ENCODE data around the gene TPBGL. TPM values are rescaled to one million over a fixed set of nuclear protein-coding genes. Genes with fewer than 3 reads are reported as not detected.
A peak's percentile ranks its signal among the peaks of the same experiment; 100 is the strongest.

TPBGL gene
- total RNA-seq, 1 experiment from 2014 or later, result not detected

DNA sequence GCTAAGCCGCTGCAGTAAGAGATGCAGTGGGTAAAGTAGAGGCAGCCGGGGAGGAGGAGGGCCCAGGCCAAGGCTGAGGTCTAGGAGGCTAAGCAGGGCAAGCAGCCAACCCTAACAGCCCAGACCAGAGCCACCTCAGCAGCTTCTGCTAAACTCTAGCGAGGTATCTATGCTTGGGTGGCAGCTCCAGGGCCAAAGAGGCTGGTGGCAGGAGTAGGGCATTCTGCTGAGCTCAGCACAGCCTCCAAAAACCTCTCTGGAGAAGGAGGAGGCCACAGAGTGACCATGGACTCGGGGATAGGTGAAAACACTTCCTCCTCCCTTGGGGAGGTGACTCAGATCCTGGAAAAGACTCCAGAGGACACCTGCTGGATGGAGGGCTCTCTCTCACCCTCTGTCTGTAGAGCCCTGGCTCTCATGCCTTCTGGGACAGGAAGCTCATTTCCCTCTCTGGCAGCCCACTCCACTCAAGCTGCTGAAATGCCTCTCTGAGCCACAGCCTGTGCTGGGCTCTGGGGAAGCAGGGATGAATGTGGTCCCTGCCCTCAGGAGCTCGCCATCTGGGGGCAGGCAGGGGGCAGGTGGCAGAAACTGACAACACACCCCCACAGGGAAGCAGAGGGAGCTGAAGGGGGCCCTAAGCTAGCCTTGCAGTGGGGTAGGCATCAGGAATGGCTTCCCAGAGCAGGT lies 16.5 kb upstream of the TPBGL start:
- Histone ChIP-seq H3K27me3 (ENCODE audit: low read length) (no peaks in the 10 kb centered on the region), H3K27ac (ENCODE audit: low read length) (no peak overlapping the region), H3K9me2 (replicated peaks; ENCODE audit: insufficient read depth, low read length) (no peaks in the 10 kb centered on the region), H3K4me3 (ENCODE audit: low read length) (no peak overlapping the region), H3K4me2 (ENCODE audit: low read depth, low read length, poor library complexity, severe bottlenecking) (no peak overlapping the region), H3K79me2 (ENCODE audit: low read length) (no peaks in the 10 kb centered on the region), H3K9me3 (ENCODE audit: low read length) (no peaks in the 10 kb centered on the region), H3K9ac (ENCODE audit: low read length) (no peak overlapping the region), H4K20me1 (ENCODE audit: insufficient read depth, low read depth, low read length) (no peaks in the 10 kb centered on the region), H2AFZ (ENCODE audit: low read length) (no peak overlapping the region), H3K4me1 (ENCODE audit: low read length) (no peaks in the 10 kb centered on the region), H3K36me3 (ENCODE audit: insufficient read depth, low read length) (no peaks in the 10 kb centered on the region)
- DNase-seq, result no peak

DNA sequence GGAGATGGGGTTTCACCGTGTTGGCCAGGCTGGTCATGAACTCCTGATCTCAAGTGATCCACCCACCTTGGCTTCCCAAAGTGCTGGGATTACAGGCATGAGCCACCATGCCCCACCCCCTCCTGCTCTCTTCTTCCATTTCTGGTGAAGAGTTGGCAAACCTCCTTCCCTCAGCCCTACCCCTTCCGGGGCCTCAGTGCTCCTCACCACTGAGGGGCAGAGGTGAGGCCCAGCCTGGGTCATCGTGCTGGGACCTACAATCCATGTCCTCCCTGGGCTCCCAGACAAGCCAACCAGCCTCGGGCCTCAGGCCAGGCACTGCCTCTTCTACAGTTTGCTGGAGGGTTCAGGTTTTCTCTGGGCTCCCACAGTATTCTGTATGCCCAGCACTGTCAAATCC lies 14.8 kb upstream of the TPBGL start:
- Histone ChIP-seq H3K4me1 (ENCODE audit: low read length) (no peaks in the 10 kb centered on the region), H3K4me3 (ENCODE audit: low read length) (no peak overlapping the region), H3K4me2 (ENCODE audit: low read depth, low read length, poor library complexity, severe bottlenecking) (no peak overlapping the region), H3K9me2 (replicated peaks; ENCODE audit: insufficient read depth, low read length) (no peaks in the 10 kb centered on the region), H4K20me1 (ENCODE audit: insufficient read depth, low read depth, low read length) (no peaks in the 10 kb centered on the region), H3K9ac (ENCODE audit: low read length) (no peak overlapping the region), H3K9me3 (ENCODE audit: low read length) (no peaks in the 10 kb centered on the region), H3K27me3 (ENCODE audit: low read length) (no peaks in the 10 kb centered on the region), H3K27ac (ENCODE audit: low read length) (no peak overlapping the region), H2AFZ (ENCODE audit: low read length) (no peak overlapping the region), H3K36me3 (ENCODE audit: insufficient read depth, low read length) (no peaks in the 10 kb centered on the region), H3K79me2 (ENCODE audit: low read length) (no peaks in the 10 kb centered on the region)
- DNase-seq, result no peak

DNA sequence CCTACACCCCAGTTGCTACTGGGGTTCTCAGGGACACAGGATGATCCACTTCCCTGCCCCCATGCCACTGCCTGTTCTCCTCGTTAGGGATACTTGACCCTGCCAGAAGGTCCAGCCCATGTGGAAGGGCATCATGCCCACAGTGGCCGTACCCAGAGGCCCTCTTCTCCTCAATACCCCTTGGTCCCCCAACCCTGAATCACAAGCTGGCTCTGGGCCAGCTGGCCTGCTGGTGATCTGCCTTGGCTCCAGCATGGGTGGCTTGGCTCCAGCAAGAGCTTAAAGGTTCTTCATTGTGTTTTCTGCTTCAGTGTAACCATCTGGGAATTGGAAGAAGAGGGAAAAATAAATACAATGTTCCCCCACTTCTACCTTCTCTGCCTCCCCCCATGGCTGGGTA lies 11.1 kb upstream of the TPBGL start:
- H3K79me2 ChIP-seq (ENCODE audit: low read length), result no peaks in the 10 kb centered on the region
- no peak overlapping the region for H3K4me3 ChIP-seq (ENCODE audit: low read length)
- H4K20me1 ChIP-seq (ENCODE audit: insufficient read depth, low read depth, low read length), result no peaks in the 10 kb centered on the region
- no peak overlapping the region for H3K4me2 ChIP-seq (ENCODE audit: low read depth, low read length, poor library complexity, severe bottlenecking)
- no peaks in the 10 kb centered on the region for H3K36me3 ChIP-seq (ENCODE audit: insufficient read depth, low read length)
- no peak overlapping the region for H3K27ac ChIP-seq (ENCODE audit: low read length)
- H3K9ac ChIP-seq (ENCODE audit: low read length), result no peak overlapping the region
- no peaks in the 10 kb centered on the region for H3K9me2 ChIP-seq (replicated peaks; ENCODE audit: insufficient read depth, low read length)
- H3K4me1 ChIP-seq (ENCODE audit: low read length), result no peaks in the 10 kb centered on the region
- H3K9me3 ChIP-seq (ENCODE audit: low read length), result no peaks in the 10 kb centered on the region
- no peak overlapping the region for H2AFZ ChIP-seq (ENCODE audit: low read length)
- no peaks in the 10 kb centered on the region for H3K27me3 ChIP-seq (ENCODE audit: low read length)
- DNase-seq, result no peak

DNA sequence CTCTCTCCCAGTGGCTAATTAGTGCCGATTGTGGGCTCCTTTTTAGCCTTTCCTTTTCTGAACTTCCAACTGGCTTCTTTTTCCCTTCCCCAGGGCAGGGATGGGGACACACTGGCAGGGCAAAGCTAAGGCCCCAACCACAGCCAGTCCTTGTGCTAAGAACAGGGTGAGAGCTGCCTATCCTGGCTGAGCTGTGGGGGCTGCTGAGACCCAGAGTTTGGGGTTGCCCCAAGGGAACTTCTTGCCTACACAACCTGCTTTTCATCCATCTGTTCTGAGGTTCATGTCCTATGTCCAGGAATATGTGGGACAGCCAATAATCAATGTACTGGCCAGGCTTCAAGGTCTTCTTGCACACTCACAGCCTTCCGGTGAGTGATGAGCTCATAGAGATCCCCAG lies 10.0 kb upstream of the TPBGL start:
- Histone ChIP-seq H3K4me1 (ENCODE audit: low read length) (no peaks in the 10 kb centered on the region), H3K9me3 (ENCODE audit: low read length) (no peaks in the 10 kb centered on the region), H3K36me3 (ENCODE audit: insufficient read depth, low read length) (no peaks in the 10 kb centered on the region), H3K9ac (ENCODE audit: low read length) (no peak overlapping the region), H3K4me3 (ENCODE audit: low read length) (no peak overlapping the region), H2AFZ (ENCODE audit: low read length) (no peak overlapping the region), H3K79me2 (ENCODE audit: low read length) (no peaks in the 10 kb centered on the region), H3K27me3 (ENCODE audit: low read length) (no peaks in the 10 kb centered on the region), H3K27ac (ENCODE audit: low read length) (no peak overlapping the region), H3K9me2 (replicated peaks; ENCODE audit: insufficient read depth, low read length) (no peaks in the 10 kb centered on the region), H4K20me1 (ENCODE audit: insufficient read depth, low read depth, low read length) (no peaks in the 10 kb centered on the region), H3K4me2 (ENCODE audit: low read depth, low read length, poor library complexity, severe bottlenecking) (no peak overlapping the region)
- DNase-seq, result no peak

DNA sequence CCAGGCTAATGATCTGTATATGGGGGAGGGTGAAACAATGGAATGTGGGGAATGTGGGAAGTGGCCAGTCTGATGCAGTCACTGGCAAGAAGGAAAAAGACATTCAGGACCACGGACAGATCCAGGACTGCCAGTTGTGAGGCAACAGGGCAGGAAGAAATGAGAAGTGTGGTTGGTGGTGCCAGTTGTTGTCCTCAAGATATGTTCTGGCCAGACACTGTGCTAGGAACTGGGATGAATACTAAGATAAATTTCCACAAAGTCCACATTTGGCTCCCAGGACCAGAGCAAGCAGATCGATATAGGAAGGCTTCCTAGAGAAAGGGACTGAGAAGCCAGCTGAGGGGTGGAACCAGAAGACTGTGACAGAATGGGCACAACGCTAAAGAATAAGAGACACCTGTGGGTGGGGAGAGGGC lies 6.8 kb upstream of the TPBGL start:
- Histone ChIP-seq H3K9me2 (replicated peaks; ENCODE audit: insufficient read depth, low read length) (no peaks in the 10 kb centered on the region), H3K4me1 (ENCODE audit: low read length) (no peaks in the 10 kb centered on the region), H3K27ac (ENCODE audit: low read length) (no peak overlapping the region), H3K27me3 (ENCODE audit: low read length) (no peaks in the 10 kb centered on the region), H3K79me2 (ENCODE audit: low read length) (no peaks in the 10 kb centered on the region), H3K9ac (ENCODE audit: low read length) (no peak overlapping the region), H2AFZ (ENCODE audit: low read length) (no peak overlapping the region), H4K20me1 (ENCODE audit: insufficient read depth, low read depth, low read length) (no peaks in the 10 kb centered on the region), H3K9me3 (ENCODE audit: low read length) (no peaks in the 10 kb centered on the region), H3K4me3 (ENCODE audit: low read length) (no peak overlapping the region), H3K4me2 (ENCODE audit: low read depth, low read length, poor library complexity, severe bottlenecking) (no peak overlapping the region), H3K36me3 (ENCODE audit: insufficient read depth, low read length) (no peaks in the 10 kb centered on the region)
- DNase-seq, result peak; percentile 70

DNA sequence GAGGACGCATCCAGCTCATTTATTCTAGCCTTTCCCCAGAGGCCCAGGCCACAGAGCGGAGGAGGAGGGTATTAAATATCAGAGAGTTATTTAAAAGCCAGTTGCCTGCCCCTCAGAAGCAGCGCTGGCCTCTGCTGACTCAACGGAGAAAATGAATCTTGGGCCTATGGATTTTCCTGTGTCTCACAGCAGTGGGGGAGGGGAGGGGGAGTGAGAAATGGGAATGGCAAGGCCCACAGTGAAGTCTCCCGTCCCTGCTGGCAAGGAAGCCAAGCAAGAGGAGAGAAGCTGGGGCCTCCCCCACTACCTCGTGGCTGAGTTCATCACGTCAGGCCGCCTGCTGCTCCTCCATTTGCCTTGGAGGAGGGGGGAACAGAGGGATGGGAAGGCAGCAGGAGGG lies 4.5 kb upstream of the TPBGL start:
- no peaks in the 10 kb centered on the region for H3K9me2 ChIP-seq (replicated peaks; ENCODE audit: insufficient read depth, low read length)
- H3K27me3 ChIP-seq (ENCODE audit: low read length), result no peaks in the 10 kb centered on the region
- no peak overlapping the region for H2AFZ ChIP-seq (ENCODE audit: low read length)
- no peaks in the 10 kb centered on the region for H3K4me1 ChIP-seq (ENCODE audit: low read length)
- no peak for DNase-seq
- no peaks in the 10 kb centered on the region for H3K79me2 ChIP-seq (ENCODE audit: low read length)
- H4K20me1 ChIP-seq (ENCODE audit: insufficient read depth, low read depth, low read length), result no peaks in the 10 kb centered on the region
- H3K9me3 ChIP-seq (ENCODE audit: low read length), result no peaks in the 10 kb centered on the region
- no peaks in the 10 kb centered on the region for H3K36me3 ChIP-seq (ENCODE audit: insufficient read depth, low read length)
- H3K9ac ChIP-seq (ENCODE audit: low read length), result no peak overlapping the region
- no peak overlapping the region for H3K4me2 ChIP-seq (ENCODE audit: low read depth, low read length, poor library complexity, severe bottlenecking)
- no peak overlapping the region for H3K27ac ChIP-seq (ENCODE audit: low read length)
- no peak overlapping the region for H3K4me3 ChIP-seq (ENCODE audit: low read length)

DNA sequence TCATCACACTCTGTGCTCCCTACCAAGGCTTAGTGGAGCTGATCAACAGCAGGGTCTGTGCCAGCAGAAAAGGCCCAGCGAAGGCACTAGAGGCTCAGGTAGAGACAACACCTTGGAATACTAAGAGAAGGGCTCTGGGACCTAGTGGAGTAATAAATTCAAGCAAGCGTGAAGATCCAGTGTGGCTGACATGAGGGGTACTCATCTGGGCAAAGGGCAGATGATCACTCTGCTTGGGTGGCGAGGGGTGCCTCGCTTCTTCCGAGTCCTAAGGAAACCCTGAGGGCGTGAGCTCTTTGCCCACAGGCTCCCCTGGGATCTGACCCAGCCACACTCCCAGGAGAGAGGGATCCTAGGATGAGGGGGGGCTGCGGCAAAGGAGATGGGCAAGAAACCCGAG lies 3.5 kb upstream of the TPBGL start:
- Histone ChIP-seq H3K27me3 (ENCODE audit: low read length) (no peaks in the 10 kb centered on the region), H3K9me3 (ENCODE audit: low read length) (no peaks in the 10 kb centered on the region), H3K4me1 (ENCODE audit: low read length) (no peaks in the 10 kb centered on the region), H3K36me3 (ENCODE audit: insufficient read depth, low read length) (no peaks in the 10 kb centered on the region), H3K9ac (ENCODE audit: low read length) (no peak overlapping the region), H3K4me3 (ENCODE audit: low read length) (no peak overlapping the region), H3K4me2 (ENCODE audit: low read depth, low read length, poor library complexity, severe bottlenecking) (no peak overlapping the region), H4K20me1 (ENCODE audit: insufficient read depth, low read depth, low read length) (no peaks in the 10 kb centered on the region), H3K79me2 (ENCODE audit: low read length) (no peaks in the 10 kb centered on the region), H3K9me2 (replicated peaks; ENCODE audit: insufficient read depth, low read length) (no peaks in the 10 kb centered on the region), H3K27ac (ENCODE audit: low read length) (no peak overlapping the region), H2AFZ (ENCODE audit: low read length) (no peak overlapping the region)
- DNase-seq, result no peak

DNA sequence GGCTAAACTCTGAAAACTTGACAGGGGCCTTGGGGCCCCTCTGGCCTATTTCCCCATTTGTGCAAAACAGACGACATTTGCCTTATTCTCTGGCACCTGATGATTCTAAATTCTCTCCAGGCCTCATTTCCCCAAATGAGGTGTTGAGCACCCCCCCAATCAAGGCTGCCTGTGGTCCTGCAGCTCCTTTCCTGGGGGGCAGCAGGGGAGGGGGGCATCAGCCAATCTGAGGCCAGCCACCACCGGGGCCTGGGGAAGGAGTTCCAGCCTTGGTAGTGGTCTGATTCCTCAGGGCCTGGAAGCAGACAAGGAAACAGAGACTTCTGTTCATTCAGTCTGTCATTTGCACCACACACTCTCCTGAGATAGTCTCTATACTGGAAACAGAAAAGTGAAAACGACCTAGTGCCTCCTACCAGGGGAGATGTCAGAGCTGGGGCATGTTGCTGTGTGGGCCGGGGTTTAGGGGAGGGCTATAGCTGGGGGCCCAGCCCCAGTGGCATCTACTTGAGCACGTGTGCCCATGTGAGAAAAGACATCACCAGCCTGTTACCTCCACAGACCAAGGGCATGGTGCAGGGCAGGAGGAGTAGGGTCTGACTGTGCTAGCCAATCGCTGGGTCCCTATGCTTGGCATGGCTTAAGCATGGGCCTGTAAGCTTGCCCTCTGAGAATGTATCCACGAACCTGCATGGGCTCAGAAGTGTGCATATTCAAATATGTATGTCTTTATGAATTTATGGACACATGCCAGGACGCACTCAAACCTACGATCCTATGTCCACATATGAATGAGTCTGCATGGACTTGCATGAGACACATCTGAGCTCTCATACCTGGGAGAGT lies 1.8 kb upstream of the TPBGL start:
- H3K9me3 ChIP-seq (ENCODE audit: low read length), result no peaks in the 10 kb centered on the region
- H3K79me2 ChIP-seq (ENCODE audit: low read length), result no peaks in the 10 kb centered on the region
- H3K4me1 ChIP-seq (ENCODE audit: low read length), result no peaks in the 10 kb centered on the region
- DNase-seq, result no peak
- no peak overlapping the region for H2AFZ ChIP-seq (ENCODE audit: low read length)
- no peaks in the 10 kb centered on the region for H4K20me1 ChIP-seq (ENCODE audit: insufficient read depth, low read depth, low read length)
- no peak overlapping the region for H3K4me3 ChIP-seq (ENCODE audit: low read length)
- H3K9ac ChIP-seq (ENCODE audit: low read length), result no peak overlapping the region
- H3K9me2 ChIP-seq (replicated peaks; ENCODE audit: insufficient read depth, low read length), result no peaks in the 10 kb centered on the region
- H3K4me2 ChIP-seq (ENCODE audit: low read depth, low read length, poor library complexity, severe bottlenecking), result no peak overlapping the region
- H3K27ac ChIP-seq (ENCODE audit: low read length), result no peak overlapping the region
- H3K36me3 ChIP-seq (ENCODE audit: insufficient read depth, low read length), result no peaks in the 10 kb centered on the region
- H3K27me3 ChIP-seq (ENCODE audit: low read length), result no peaks in the 10 kb centered on the region
